ENCODE measurements around the gene IP6K1. TPM values are rescaled to one million over a fixed set of nuclear protein-coding genes. Genes with fewer than 3 reads are reported as not detected.
A peak's percentile ranks its signal among the peaks of the same experiment; 100 is the strongest.
"Not testable (repeated sequence)": the region's sequence is repeated elsewhere in the genome, so short reads cannot be mapped to it uniquely, and the experiment has no call there.

The IP6K1 gene
- total RNA-seq, 1 experiment from 2014 or later, result 30.3 TPM

DNA sequence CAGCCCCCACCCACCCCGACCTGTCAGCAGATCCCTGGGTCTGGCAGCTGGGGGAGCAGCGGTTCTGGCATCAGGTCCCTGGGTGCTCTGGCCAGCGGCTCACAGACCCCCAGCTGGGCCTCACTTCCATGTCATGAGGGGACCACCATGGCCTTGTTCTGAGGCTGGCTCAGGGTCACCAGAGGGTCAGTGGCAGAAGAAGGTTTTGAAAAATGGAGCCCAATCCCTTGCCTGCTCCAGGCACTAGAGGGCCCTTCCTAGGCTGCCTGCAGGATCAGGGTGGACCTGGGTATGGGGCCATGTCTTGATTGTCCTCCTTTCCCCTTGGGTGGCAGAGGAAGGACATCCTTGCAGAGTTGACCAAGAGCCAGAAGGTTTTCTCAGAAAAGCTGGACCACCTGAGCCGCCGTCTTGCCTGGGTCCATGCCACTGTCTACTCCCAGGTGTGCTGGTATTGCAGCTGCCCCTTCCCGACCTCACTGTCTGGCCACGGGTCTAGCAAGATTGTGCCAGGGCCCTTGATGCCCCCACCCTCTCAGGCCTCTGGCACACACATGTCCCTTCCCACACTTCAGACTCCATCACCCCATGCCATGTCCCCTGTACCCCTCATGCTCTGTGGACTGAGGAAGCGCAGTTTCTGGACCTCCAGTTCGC is 79.8 kb downstream of the IP6K1 start:
- Histone ChIP-seq H3K9me3 (replicated peaks) (no peaks in the 10 kb centered on the region), H3K4me3 (no peak overlapping the region), H3K27me3 (no peaks in the 10 kb centered on the region), H3K36me3 (no peaks in the 10 kb centered on the region; the same call in 1 of the 2 replicates), H3K4me1 (no peaks in the 10 kb centered on the region), H3K27ac (no peak overlapping the region)
- no peak for DNase-seq

- no peak overlapping the region for H3K27ac ChIP-seq
- H3K9me3 ChIP-seq (replicated peaks), result no peaks in the 10 kb centered on the region
- DNase-seq, result no peak
- H3K4me1 ChIP-seq, result no peaks in the 10 kb centered on the region
- no peak overlapping the region for H3K4me3 ChIP-seq
- H3K27me3 ChIP-seq, result no peaks in the 10 kb centered on the region
- no peaks in the 10 kb centered on the region; the same call in 1 of the 2 replicates for H3K36me3 ChIP-seq
Measured at GRCh38 chr3:49705390-49705960, 80.9 kb downstream of the IP6K1 start.

DNA sequence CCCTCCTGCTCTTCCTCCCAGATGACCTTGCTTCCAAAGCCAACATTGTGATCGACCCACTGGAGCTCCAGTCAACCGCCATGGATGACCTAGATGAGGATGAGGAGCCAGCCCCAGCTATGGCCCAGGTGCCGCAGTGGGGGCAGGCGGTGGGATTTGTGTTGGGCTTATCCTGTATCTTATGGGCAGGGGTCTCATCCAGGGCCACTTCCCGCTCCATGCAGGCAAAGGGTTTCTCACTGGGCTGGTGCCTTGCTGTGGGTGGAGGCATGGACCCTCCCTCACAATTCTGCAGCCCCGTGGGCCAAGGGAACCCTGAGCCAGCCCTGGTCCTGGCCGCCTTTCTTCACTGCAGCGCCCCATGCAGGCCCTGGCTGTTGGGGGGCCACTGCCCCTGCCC is 81.7 kb downstream of the IP6K1 start:
- no peaks in the 10 kb centered on the region; the same call in 1 of the 2 replicates for H3K36me3 ChIP-seq
- DNase-seq, result no peak
- H3K9me3 ChIP-seq (replicated peaks), result no peaks in the 10 kb centered on the region
- no peaks in the 10 kb centered on the region for H3K4me1 ChIP-seq
- H3K27ac ChIP-seq, result no peak overlapping the region
- H3K27me3 ChIP-seq, result no peaks in the 10 kb centered on the region
- no peak overlapping the region for H3K4me3 ChIP-seq

DNA sequence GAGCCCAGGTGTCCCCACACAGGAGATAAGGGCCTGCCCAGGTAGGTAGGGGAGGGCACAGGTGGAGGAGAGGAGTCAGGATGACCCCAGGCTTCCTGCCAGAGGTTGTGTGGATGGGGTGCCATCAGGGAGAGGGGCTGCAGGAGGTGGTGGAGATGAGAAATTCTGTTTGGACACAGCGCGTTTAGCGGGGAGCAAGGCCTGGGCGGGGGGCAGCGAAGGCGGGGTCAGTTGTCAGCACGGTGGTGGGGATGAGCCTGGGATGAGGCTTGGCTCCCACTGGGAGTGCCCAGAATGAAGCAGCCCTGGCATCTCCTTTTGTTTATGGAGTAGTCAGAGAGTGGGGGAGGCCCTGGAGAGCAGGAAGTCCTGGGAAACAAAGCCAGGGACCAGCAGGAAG is 82.4 kb downstream of the IP6K1 start:
- Histone ChIP-seq H3K4me3 (no peak overlapping the region), H3K36me3 (no peaks in the 10 kb centered on the region; the same call in 1 of the 2 replicates), H3K27me3 (no peaks in the 10 kb centered on the region), H3K9me3 (replicated peaks) (no peaks in the 10 kb centered on the region), H3K27ac (no peak overlapping the region), H3K4me1 (no peaks in the 10 kb centered on the region)
- no peak for DNase-seq

DNA sequence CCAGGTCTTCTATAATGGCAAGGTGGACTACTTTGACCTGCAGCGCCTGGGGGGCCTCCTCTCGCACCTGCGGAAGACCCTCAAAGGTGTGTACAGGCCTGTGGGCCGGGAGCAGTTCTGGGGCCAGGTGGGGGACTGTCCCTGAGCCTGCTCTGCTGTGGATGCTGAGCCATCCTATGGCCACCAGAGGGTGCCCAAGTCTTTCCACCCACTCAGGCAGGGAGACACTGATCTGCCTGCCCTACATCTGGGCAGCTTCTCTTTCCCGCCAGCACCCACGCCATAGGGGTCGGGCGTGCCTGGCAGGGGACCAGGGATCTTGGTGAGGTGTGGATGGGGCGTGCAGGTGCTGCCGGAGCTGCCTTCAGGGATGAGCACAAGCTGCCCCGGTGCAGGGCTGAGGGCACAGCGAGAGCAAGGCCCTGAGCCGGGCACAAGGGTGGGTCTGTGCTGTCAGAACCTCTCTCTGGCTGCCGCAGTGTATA is 82.9 kb downstream of the IP6K1 start:
- Histone ChIP-seq H3K9me3 (replicated peaks) (no peaks in the 10 kb centered on the region), H3K27me3 (no peaks in the 10 kb centered on the region), H3K36me3 (no peaks in the 10 kb centered on the region; the same call in 1 of the 2 replicates), H3K4me3 (no peak overlapping the region), H3K4me1 (no peaks in the 10 kb centered on the region), H3K27ac (no peak overlapping the region)
- peak; percentile 56 to 76 for DNase-seq

DNA sequence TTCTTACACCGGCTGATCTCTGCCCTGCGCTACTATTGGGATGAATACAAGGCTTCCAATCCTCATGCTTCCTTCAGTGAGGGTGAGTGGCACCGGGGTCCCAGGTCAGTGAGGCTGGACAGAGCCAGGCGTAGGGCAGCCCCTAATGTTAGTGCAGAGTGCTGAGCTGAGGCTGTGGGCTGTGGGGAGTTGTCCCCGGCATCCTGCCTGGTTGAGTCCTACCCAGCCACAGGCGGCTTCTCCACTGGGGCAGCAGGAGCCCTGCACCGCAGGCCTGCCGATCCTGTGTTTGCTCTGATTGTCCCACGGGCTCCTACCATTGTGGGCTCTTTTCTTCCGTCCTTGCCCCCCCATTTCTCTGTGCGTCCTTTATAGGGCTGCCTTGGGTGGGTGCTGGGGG is 83.7 kb downstream of the IP6K1 start:
- H3K4me3 ChIP-seq, result no peak overlapping the region
- no peaks in the 10 kb centered on the region for H3K27me3 ChIP-seq
- no peak for DNase-seq
- H3K4me1 ChIP-seq, result no peaks in the 10 kb centered on the region
- no peaks in the 10 kb centered on the region; the same call in 1 of the 2 replicates for H3K36me3 ChIP-seq
- H3K27ac ChIP-seq, result no peak overlapping the region
- H3K9me3 ChIP-seq (replicated peaks), result no peaks in the 10 kb centered on the region

DNA sequence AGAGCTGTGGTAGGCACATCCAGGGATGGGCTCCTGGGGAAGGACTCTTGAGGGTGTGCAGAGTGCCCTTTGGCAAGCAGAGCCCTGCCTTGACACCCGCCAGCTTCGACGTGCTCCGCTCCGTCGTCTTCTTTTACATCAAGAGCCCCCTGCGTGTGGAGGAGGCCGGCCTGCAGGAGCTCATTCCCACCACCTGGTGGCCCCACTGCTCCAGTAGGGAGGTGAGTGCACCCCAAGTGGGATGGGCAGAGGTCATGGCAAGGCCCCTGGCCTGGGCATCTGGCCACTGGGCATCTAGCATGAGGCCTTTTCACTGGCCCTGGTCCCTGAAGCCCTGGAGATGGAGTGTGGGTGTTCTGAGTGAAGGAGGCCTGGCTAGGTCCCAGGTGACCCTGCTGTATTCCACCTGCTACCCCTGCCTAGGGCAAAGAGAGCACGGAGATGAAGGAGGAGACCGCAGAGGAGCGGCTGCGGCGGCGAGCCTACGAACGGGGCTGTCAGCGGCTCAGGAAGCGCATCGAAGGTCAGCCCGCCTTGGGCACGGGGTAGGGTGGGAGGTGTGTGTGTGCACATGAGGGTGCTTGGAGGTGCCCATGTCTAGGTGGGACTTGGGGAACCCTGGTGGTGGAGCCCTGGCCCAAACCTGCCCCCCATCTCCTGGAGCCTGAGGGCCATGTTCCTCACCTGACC is 84.8 kb downstream of the IP6K1 start:
- no peaks in the 10 kb centered on the region for H3K27me3 ChIP-seq
- H3K9me3 ChIP-seq (replicated peaks), result no peaks in the 10 kb centered on the region
- no peaks in the 10 kb centered on the region for H3K4me1 ChIP-seq
- peak in 1 of 2 experiments; percentile 26 for DNase-seq
- H3K4me3 ChIP-seq, result no peak overlapping the region
- H3K36me3 ChIP-seq, result no peaks in the 10 kb centered on the region; the same call in 1 of the 2 replicates
- no peak overlapping the region for H3K27ac ChIP-seq

DNA sequence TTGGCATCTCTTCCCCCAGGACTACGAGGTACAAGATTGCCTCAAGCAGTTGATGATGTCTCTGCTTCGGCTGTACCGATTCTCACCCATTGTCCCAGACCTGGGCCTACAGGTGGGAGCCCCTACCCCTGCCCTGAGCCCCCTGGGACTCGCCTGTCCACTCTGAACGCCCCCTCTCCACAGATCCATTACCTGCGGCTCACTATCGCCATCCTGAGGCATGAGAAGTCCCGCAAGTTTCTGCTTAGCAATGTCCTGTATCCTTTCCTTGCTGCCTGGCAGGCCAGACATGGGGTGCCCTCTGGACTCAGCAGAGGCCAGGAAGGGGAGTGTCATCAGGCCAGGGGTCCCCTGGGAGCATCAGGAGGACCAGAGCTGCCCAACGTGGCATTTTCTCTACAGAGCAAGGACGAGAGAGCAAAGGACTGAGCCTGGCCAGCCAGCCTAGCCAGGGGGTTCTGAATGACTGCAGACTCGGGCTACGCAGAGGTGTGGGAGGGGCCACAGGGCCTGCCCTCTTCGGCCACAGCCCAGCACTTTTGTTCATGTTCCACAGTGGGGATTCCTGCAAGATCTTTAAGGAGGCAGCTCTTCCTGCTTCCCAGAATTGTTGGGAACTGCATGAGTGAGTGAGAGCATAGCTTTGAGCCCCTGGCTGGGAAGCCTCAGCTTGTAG is 85.8 kb downstream of the IP6K1 start:
- Histone ChIP-seq H3K4me3 (no peak overlapping the region), H3K36me3 (no peaks in the 10 kb centered on the region; the same call in 1 of the 2 replicates), H3K27ac (no peak overlapping the region), H3K9me3 (replicated peaks) (no peaks in the 10 kb centered on the region), H3K4me1 (no peaks in the 10 kb centered on the region), H3K27me3 (no peaks in the 10 kb centered on the region)
- no peak for DNase-seq

DNA sequence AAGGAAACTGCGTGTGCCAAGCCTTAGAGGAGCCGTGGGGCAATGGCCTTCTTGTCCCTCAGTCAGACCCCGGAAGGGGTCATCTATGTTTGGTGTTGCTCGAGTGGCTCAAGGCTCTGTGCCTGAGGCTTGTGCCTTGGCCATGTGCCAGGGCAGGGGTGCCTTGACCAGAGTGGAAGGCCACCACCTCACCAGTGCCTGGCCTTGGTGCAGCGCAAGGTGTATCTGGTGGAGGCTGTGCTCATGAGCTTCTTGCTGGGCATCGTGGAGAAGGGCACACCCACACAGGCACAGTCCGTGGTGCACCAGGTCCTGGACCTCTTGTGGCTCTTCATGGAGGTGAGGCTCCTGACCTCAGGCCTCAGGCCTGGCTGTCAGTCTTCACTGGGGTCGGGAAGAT is 86.3 kb downstream of the IP6K1 start:
- no peak for DNase-seq
- H3K4me1 ChIP-seq, result no peaks in the 10 kb centered on the region
- no peaks in the 10 kb centered on the region; the same call in 1 of the 2 replicates for H3K36me3 ChIP-seq
- H3K27ac ChIP-seq, result no peak overlapping the region
- no peaks in the 10 kb centered on the region for H3K27me3 ChIP-seq
- no peaks in the 10 kb centered on the region for H3K9me3 ChIP-seq (replicated peaks)
- no peak overlapping the region for H3K4me3 ChIP-seq

DNA sequence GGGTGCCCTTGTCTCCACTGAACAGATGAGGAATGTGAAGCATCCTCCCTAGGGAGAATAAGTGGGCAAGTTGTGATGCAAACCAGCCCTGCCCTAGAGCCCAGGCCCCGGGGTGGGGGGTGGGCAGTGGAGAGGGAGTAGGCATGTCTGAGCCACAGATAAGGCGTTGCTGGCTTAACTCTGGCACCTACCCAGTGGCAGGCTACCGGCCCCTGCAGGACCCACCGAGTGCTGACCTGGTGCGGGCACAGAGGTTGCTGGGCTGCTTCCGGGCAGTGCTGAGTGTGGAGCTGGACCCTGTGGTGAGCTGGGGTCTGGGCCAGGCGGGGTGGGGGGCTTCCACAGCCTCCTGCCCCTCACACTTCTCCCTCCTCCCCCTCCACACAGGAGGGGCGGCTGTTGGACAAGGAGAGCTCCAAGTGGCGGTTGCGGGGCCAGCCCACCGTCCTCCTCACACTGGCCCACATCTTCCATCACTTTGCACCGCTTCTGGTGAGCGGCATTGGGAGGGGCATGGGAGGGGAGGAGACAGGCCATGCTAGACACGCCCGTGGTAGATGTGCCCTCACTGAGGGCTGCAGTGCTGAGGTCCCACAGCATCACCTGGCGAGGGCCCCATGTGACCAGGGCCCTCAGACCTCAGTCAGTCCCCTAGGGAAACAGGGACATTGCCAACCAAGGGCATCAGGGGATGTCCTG is 86.9 kb downstream of the IP6K1 start:
- DNase-seq, result no peak
- no peaks in the 10 kb centered on the region for H3K27me3 ChIP-seq
- H3K4me1 ChIP-seq, result no peaks in the 10 kb centered on the region
- no peaks in the 10 kb centered on the region; the same call in 1 of the 2 replicates for H3K36me3 ChIP-seq
- H3K27ac ChIP-seq, result no peak overlapping the region
- H3K9me3 ChIP-seq (replicated peaks), result no peaks in the 10 kb centered on the region
- H3K4me3 ChIP-seq, result no peak overlapping the region

GRCh38 chr3:49695350-49696015 is 90.9 kb downstream of the IP6K1 start:
- H3K9me3 ChIP-seq (replicated peaks); H3K4me1 ChIP-seq; H3K36me3 ChIP-seq; H3K4me3 ChIP-seq; H3K27me3 ChIP-seq; H3K27ac ChIP-seq; DNase-seq: not testable (repeated sequence)

DNA sequence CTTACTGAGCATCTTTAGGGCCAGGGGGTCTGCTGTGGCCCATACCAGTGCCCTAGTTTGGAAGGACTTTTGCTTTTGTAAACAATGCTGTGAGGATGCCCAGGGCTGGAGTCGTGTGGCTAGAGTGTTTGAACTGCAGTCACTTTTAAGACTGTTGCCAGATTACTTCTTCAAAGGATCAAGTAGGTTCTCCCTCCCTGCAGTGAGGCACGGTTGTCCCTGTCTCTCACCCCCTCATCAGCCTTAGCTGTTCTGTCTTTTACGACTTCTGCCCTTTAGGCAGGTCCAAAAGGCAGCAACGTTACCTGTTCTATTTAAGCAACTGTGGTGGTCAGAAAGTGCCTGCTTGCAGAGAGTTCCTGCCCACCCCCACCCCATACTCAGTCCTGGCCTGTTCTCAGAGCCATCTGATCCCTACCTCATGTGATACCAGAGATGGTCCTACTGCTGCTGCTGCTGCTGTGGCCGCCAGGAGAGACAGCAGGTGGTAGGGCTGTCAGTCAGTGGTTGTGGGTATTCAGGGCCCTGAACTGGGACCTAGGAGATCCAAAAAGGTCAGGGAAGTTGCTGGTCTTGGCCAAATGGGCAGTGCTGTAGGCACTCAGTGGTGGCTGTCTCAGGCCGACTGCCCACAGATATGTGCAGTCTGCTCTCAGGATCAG is 91.8 kb downstream of the IP6K1 start:
- not testable (repeated sequence) for H3K4me1 ChIP-seq; H3K9me3 ChIP-seq (replicated peaks); H3K4me3 ChIP-seq; H3K27me3 ChIP-seq; H3K27ac ChIP-seq; H3K36me3 ChIP-seq
- peak; percentile 54 to 66 for DNase-seq

DNA sequence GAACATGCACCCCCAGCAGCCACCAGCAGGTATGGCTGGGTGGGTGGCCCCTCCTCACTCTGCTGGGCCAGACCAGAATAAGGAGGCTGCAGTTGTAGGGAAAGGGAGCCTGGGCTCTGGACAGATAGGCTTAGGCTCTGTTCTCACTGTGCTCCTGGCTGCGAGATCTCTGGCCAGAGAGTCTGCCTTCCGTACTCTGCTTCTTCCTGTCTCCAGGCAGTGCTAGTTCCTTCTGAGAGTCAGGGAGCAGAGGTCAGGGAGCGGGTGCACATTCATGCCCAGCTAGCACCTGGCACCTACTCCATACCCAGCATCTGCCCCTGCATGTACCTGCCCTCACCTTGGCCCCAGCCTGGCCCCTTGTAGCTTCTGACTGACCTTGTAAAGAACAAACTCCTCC is 94.9 kb downstream of the IP6K1 start:
- H3K4me3 ChIP-seq; H3K27ac ChIP-seq; H3K36me3 ChIP-seq; H3K9me3 ChIP-seq (replicated peaks); H3K4me1 ChIP-seq; H3K27me3 ChIP-seq; DNase-seq: not testable (repeated sequence)

DNA sequence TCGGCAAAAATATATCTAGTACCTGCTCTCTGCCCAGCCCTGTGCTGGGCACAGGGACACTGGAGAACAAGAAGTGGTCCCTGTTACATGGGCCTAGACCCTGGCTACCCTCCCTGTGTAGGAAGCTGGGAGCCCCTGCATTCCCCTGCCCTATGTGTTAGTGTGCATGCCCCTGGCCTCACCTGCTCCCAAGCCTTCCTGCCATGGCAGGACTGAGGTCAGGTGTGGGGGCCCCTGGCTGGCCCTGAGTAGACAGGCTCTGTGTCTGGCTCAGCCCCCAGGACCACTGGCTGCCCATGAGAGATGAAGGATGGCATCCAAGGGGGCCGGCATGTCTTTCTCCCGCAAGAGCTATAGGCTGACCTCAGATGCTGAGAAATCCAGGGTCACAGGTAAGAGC is 95.5 kb downstream of the IP6K1 start:
- not testable (repeated sequence) for H3K4me3 ChIP-seq; DNase-seq; H3K4me1 ChIP-seq; H3K27me3 ChIP-seq; H3K36me3 ChIP-seq; H3K27ac ChIP-seq; H3K9me3 ChIP-seq (replicated peaks)

Measured in SJCRH30 (cell line).